SK-N-SH (cell line): ENCODE results near the gene MRPL2. TPM values are rescaled to one million over a fixed set of nuclear protein-coding genes. Genes with fewer than 3 reads are reported as not detected.

ENCODE experiments used
- CTCF ChIA-PET: fragments of 300-600, 350-600 bp; formaldehyde crosslinking; extraction: SDS; loops from one replicate; lab custom pipeline; 2021; lab: Yijun Ruan, JAX
- POLR2A ChIA-PET: fragments of 350-600 bp; sonication (Branson Sonifier 250); formaldehyde crosslinking; extraction: SDS; loops from one replicate; lab custom pipeline; 2020; ENCODE audit warnings: antibody characterized with exemption, inconsistent platforms; lab: Yijun Ruan, JAX
- DNase-seq: peaks from one replicate; pipeline ENCODE4 v3.0.0; 2012
- H2AFZ ChIP-seq: fragments of 200-600 bp; sonication (generic); 2 replicates; pipeline ENCODE4 v1.8.1; 2016; ENCODE audit warnings: antibody characterized with exemption, mild to moderate bottlenecking, low read depth
- H3F3A ChIP-seq: fragments of 200-600 bp; sonication (generic); replicated peaks from 2 replicates; pipeline ENCODE3; 2016; ENCODE audit warnings: antibody characterized with exemption, mild to moderate bottlenecking; ENCODE audit not compliant: insufficient read depth
- H3K27ac ChIP-seq, 2 experiments: fragments of 200-500 bp in 1 of 2; fragments of 200-600 bp in 1 of 2; sonication (Bioruptor generic) in 1 of 2; sonication (generic), shearing (Covaris generic) in 1 of 2; 2 replicates each; pipeline versions ENCODE4 v1.5.1 to v1.6.1; 2014 to 2016; ENCODE audit warnings: low read depth in 2 of 2, inconsistent platforms in 1 of 2, low read length in 1 of 2, mild to moderate bottlenecking in 1 of 2, mixed read lengths in 1 of 2
- H3K27me3 ChIP-seq: fragments of 200-600 bp; sonication (generic), shearing (Covaris generic); 2 replicates; pipeline ENCODE4 v1.6.1; 2016; ENCODE audit warnings: mixed run types; ENCODE audit not compliant: insufficient read depth
- H3K36me3 ChIP-seq, 2 experiments: fragments of 200-500 bp in 1 of 2; fragments of 200-600 bp in 1 of 2; sonication (Bioruptor generic) in 1 of 2; sonication (generic) in 1 of 2; replicated peaks in 1 of 2; 2 replicates each; pipeline versions ENCODE3 to v1.5.1; 2014 to 2016; ENCODE audit warnings: low read length in 1 of 2, mild to moderate bottlenecking in 1 of 2; ENCODE audit not compliant: insufficient read depth in 2 of 2, control insufficient read depth in 1 of 2
- H3K4me1 ChIP-seq, 2 experiments: fragments of 200-500 bp in 1 of 2; fragments of 200-600 bp in 1 of 2; sonication (Bioruptor generic) in 1 of 2; sonication (generic), shearing (Covaris generic) in 1 of 2; 2 replicates each; pipeline versions ENCODE4 v1.5.1 to v1.6.1; 2014 to 2016; ENCODE audit warnings: low read depth in 1 of 2, low read length in 1 of 2, mixed run types in 1 of 2; ENCODE audit not compliant: insufficient read depth in 2 of 2, control insufficient read depth in 1 of 2
- H3K4me2 ChIP-seq: fragments of 200-600 bp; sonication (generic), shearing (Covaris generic); 2 replicates; pipeline ENCODE4 v1.6.1; 2017; ENCODE audit warnings: mixed run types
- H3K4me3 ChIP-seq, 2 experiments: fragments of 200-500 bp in 1 of 2; fragments of 200-600 bp in 1 of 2; sonication (Bioruptor generic) in 1 of 2; sonication (generic), shearing (Covaris generic) in 1 of 2; 2 replicates each; pipeline versions ENCODE4 v1.5.1 to v1.8.1; 2014 to 2016; ENCODE audit warnings: low read depth in 2 of 2, inconsistent platforms in 1 of 2, low read length in 1 of 2, mild to moderate bottlenecking in 1 of 2, mixed read lengths in 1 of 2, moderate library complexity in 1 of 2
- H3K79me2 ChIP-seq: fragments of 200-600 bp; sonication (generic); 2 replicates; pipeline ENCODE4 v1.8.1; 2017; ENCODE audit warnings: mild to moderate bottlenecking; ENCODE audit not compliant: insufficient read depth
- H3K9ac ChIP-seq: fragments of 200-600 bp; sonication (generic); 2 replicates; pipeline ENCODE4 v1.6.1; 2017; ENCODE audit warnings: mixed run types
- H3K9me2 ChIP-seq: fragments of 200-600 bp; sonication (generic); 2 replicates; pipeline ENCODE4 v1.6.1; 2017; ENCODE audit warnings: mixed run types
- H3K9me3 ChIP-seq: fragments of 200-600 bp; sonication (generic); 2 replicates; pipeline ENCODE4 v1.6.1; 2017; ENCODE audit warnings: mixed run types, mild to moderate bottlenecking, moderate library complexity
- H4K20me1 ChIP-seq: fragments of 200-600 bp; sonication (generic); 2 replicates; pipeline ENCODE4 v1.6.1; 2017; ENCODE audit warnings: mild to moderate bottlenecking, mixed run types; ENCODE audit not compliant: insufficient read depth
- CHD2 ChIP-seq: fragments of 150-350 bp; IDR thresholded peaks from 2 replicates; pipeline ENCODE4 v1.6.1; 2018; ENCODE audit warnings: low read length; ENCODE audit not compliant: partially characterized antibody
- EP300 ChIP-seq, 2 experiments: IDR thresholded peaks; 2 replicates each; pipeline versions ENCODE4 v1.4.0 to v1.6.1; 2012; ENCODE audit warnings: borderline replicate concordance in 1 of 2, low read depth in 1 of 2, low read length in 1 of 2
- GABPA ChIP-seq: IDR thresholded peaks from 2 replicates; pipeline ENCODE4 v1.4.0; 2012; ENCODE audit warnings: low read depth, mild to moderate bottlenecking
- MXI1 ChIP-seq: IDR thresholded peaks from 2 replicates; pipeline ENCODE4 v1.6.1; 2012; ENCODE audit warnings: mild to moderate bottlenecking, low read depth, low read length, improper control_type of control experiment
- POLR2AphosphoS5 ChIP-seq: IDR thresholded peaks from 2 replicates; pipeline ENCODE4 v1.6.1; 2012; ENCODE audit warnings: low read depth, low read length
- RCOR1 ChIP-seq: fragments of 150-350 bp; IDR thresholded peaks from 2 replicates; pipeline ENCODE4 v1.6.1; 2017; ENCODE audit warnings: antibody characterized with exemption, low read length
- RFX5 ChIP-seq: IDR thresholded peaks from 2 replicates; pipeline ENCODE4 v1.6.1; 2012; ENCODE audit warnings: mild to moderate bottlenecking, improper control_type of control experiment, low read length
- RXRA ChIP-seq: IDR thresholded peaks from 2 replicates; pipeline ENCODE4 v1.4.0; 2012; ENCODE audit warnings: low read depth, mild to moderate bottlenecking, borderline replicate concordance
- SIN3A ChIP-seq: IDR thresholded peaks from 2 replicates; pipeline ENCODE4 v1.6.1; 2012; ENCODE audit warnings: low read depth, mild to moderate bottlenecking, low read length, moderate library complexity, borderline replicate concordance
- TAF1 ChIP-seq: IDR thresholded peaks from 2 replicates; pipeline ENCODE4 v1.6.1; 2012; ENCODE audit warnings: low read depth, mild to moderate bottlenecking, low read length, moderate library complexity, borderline replicate concordance
- YY1 ChIP-seq: IDR thresholded peaks from 2 replicates; pipeline ENCODE4 v1.4.0; 2012; ENCODE audit warnings: low read depth, mild to moderate bottlenecking
- WGBS: methylation state at CpG from one replicate; pipeline ENCODE4 v1.1.6; 2017; ENCODE audit warnings: low lambda C conversion rate; 5-methylcytosine and 5-hydroxymethylcytosine counted together
- polyA plus RNA-seq, 3 experiments: library from polyadenylated mRNA; depleted of rRNA; stranded (reverse); fragments of >200 nt; gene quantifications; 2 replicates each; pipeline ENCODE4 v1.2.3, GENCODE V29; 2012
- TF ChIP-seq, protein P1 (sequence below): IDR thresholded peaks from 2 replicates; pipeline ENCODE4 v1.4.0; 2012; ENCODE audit warnings: low read depth, borderline replicate concordance
- TF ChIP-seq, protein P2 (sequence below): fragments of 150-350 bp; IDR thresholded peaks from 2 replicates; pipeline ENCODE4 v1.6.1; 2017; ENCODE audit warnings: antibody characterized with exemption, low read length, low read depth, borderline replicate concordance
- TF ChIP-seq, protein P3 (sequence below): fragments of 200-600 bp; sonication (generic); IDR thresholded peaks from 2 replicates; pipeline ENCODE4 v1.6.1; 2017; ENCODE audit warnings: antibody characterized with exemption, mild to moderate bottlenecking, moderate library complexity
- TF ChIP-seq, protein P4 (sequence below): IDR thresholded peaks from 2 replicates; pipeline ENCODE4; 2012
- TF ChIP-seq, protein P5 (sequence below): IDR thresholded peaks from 2 replicates; pipeline ENCODE4 v1.4.0; 2012; ENCODE audit warnings: low read depth, borderline replicate concordance
- TF ChIP-seq, protein P6 (sequence below): fragments of 150-350 bp; IDR thresholded peaks from 2 replicates; pipeline ENCODE4 v1.6.1; 2016; ENCODE audit warnings: mild to moderate bottlenecking, low read depth, low read length

MRPL2 gene
- polyA plus RNA-seq, 1 of the 3 experiments (the other 2 are of a cell fraction), result 64.7 TPM

DNA sequence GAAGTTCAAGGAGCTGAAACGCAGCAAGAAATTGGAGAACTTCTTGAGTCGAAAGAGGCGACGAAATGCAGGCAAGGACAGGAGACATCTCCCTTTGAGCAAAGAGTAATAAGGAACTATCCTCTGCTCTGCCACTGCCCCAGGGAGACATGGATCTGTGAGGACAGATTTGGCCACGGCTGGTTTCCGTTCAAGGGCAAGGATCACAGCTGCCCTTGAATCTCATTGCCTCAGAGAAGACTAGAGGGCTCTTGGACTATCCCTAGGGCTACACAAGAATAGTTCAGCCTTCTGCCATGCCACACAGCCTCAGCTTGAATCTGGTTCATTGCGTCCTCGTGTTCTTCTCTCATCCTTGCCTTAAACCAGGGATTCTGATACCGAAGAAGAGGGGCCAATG, 30.1 kb downstream of the MRPL2 start:
- Histone ChIP-seq H4K20me1 (peaks cover 6% of the 10 kb centered on the region; the same call in 1 of the 2 replicates), H2AFZ (no peak overlapping the region), H3F3A (peaks cover 52% of the 10 kb centered on the region), H3K4me2 (no peak overlapping the region), H3K79me2 (peaks cover 15% of the 10 kb centered on the region), H3K27ac (no peak overlapping the region), H3K4me3 (no peak overlapping the region), H3K9ac (no peak overlapping the region), H3K9me3 (no peaks in the 10 kb centered on the region), H3K27me3 (no peaks in the 10 kb centered on the region), H3K9me2 (no peaks in the 10 kb centered on the region), H3K36me3 (peaks cover 37 to 79% of the 10 kb centered on the region in 2 experiments), H3K4me1 (no peaks in the 10 kb centered on the region; a peak in 1 of 4 replicates)
- POLR2A ChIA-PET, result no interaction called here
- 88% methylated on average over 7 of the region's 9 CpGs for WGBS
- no peak for DNase-seq
- CTCF ChIA-PET, result interaction anchor here (1.1 kb wide), 1 partner anchor 128 kb away, joined by 3 read pairs; no protein-coding TSS in a partner anchor
- TF ChIP-seq RFX5 (no peak), POLR2AphosphoS5 (no peak), RCOR1 (no peak), RXRA (no peak), YY1 (no peak), CHD2 (no peak), MXI1 (no peak), SIN3A (no peak), EP300 (IDR thresholded peaks at IDR 0.05; ENCODE audit: borderline replicate concordance in 1 of 2, low read depth in 1 of 2, low read length in 1 of 2) (no peak), GABPA (no peak), TAF1 (no peak)
- TF ChIP-seq, protein P1, sequence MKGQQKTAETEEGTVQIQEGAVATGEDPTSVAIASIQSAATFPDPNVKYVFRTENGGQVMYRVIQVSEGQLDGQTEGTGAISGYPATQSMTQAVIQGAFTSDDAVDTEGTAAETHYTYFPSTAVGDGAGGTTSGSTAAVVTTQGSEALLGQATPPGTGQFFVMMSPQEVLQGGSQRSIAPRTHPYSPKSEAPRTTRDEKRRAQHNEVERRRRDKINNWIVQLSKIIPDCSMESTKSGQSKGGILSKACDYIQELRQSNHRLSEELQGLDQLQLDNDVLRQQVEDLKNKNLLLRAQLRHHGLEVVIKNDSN, result no peak
- TF ChIP-seq, protein P2, sequence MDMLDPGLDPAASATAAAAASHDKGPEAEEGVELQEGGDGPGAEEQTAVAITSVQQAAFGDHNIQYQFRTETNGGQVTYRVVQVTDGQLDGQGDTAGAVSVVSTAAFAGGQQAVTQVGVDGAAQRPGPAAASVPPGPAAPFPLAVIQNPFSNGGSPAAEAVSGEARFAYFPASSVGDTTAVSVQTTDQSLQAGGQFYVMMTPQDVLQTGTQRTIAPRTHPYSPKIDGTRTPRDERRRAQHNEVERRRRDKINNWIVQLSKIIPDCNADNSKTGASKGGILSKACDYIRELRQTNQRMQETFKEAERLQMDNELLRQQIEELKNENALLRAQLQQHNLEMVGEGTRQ, result no peak
- TF ChIP-seq, protein P3, sequence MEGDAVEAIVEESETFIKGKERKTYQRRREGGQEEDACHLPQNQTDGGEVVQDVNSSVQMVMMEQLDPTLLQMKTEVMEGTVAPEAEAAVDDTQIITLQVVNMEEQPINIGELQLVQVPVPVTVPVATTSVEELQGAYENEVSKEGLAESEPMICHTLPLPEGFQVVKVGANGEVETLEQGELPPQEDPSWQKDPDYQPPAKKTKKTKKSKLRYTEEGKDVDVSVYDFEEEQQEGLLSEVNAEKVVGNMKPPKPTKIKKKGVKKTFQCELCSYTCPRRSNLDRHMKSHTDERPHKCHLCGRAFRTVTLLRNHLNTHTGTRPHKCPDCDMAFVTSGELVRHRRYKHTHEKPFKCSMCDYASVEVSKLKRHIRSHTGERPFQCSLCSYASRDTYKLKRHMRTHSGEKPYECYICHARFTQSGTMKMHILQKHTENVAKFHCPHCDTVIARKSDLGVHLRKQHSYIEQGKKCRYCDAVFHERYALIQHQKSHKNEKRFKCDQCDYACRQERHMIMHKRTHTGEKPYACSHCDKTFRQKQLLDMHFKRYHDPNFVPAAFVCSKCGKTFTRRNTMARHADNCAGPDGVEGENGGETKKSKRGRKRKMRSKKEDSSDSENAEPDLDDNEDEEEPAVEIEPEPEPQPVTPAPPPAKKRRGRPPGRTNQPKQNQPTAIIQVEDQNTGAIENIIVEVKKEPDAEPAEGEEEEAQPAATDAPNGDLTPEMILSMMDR, result no peak
- TF ChIP-seq, protein P4, sequence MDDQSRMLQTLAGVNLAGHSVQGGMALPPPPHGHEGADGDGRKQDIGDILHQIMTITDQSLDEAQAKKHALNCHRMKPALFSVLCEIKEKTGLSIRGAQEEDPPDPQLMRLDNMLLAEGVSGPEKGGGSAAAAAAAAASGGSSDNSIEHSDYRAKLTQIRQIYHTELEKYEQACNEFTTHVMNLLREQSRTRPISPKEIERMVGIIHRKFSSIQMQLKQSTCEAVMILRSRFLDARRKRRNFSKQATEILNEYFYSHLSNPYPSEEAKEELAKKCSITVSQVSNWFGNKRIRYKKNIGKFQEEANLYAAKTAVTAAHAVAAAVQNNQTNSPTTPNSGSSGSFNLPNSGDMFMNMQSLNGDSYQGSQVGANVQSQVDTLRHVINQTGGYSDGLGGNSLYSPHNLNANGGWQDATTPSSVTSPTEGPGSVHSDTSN, result no peak
- TF ChIP-seq, protein P5, sequence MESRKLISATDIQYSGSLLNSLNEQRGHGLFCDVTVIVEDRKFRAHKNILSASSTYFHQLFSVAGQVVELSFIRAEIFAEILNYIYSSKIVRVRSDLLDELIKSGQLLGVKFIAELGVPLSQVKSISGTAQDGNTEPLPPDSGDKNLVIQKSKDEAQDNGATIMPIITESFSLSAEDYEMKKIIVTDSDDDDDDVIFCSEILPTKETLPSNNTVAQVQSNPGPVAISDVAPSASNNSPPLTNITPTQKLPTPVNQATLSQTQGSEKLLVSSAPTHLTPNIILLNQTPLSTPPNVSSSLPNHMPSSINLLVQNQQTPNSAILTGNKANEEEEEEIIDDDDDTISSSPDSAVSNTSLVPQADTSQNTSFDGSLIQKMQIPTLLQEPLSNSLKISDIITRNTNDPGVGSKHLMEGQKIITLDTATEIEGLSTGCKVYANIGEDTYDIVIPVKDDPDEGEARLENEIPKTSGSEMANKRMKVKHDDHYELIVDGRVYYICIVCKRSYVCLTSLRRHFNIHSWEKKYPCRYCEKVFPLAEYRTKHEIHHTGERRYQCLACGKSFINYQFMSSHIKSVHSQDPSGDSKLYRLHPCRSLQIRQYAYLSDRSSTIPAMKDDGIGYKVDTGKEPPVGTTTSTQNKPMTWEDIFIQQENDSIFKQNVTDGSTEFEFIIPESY, result no peak
- TF ChIP-seq, protein P6, sequence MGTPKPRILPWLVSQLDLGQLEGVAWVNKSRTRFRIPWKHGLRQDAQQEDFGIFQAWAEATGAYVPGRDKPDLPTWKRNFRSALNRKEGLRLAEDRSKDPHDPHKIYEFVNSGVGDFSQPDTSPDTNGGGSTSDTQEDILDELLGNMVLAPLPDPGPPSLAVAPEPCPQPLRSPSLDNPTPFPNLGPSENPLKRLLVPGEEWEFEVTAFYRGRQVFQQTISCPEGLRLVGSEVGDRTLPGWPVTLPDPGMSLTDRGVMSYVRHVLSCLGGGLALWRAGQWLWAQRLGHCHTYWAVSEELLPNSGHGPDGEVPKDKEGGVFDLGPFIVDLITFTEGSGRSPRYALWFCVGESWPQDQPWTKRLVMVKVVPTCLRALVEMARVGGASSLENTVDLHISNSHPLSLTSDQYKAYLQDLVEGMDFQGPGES, result no peak
